Activated T-helper 9 cell treated with anti-CD3 and anti-CD28 coated beads, Interleukin-2, amount 50 U/mL, for 16 hours (primary cell): ENCODE measurements around the gene ANKRD9.
A peak's percentile ranks its signal among the peaks of the same experiment; 100 is the strongest.
"Not testable (repeated sequence)": the region's sequence is repeated elsewhere in the genome, so short reads cannot be mapped to it uniquely, and the experiment has no call there.

Experiments
- DNase-seq: peaks from one replicate; pipeline ENCODE4 v3.0.0-alpha.2; 2020; ENCODE audit warnings: low read depth

Gene ANKRD9, protein sequence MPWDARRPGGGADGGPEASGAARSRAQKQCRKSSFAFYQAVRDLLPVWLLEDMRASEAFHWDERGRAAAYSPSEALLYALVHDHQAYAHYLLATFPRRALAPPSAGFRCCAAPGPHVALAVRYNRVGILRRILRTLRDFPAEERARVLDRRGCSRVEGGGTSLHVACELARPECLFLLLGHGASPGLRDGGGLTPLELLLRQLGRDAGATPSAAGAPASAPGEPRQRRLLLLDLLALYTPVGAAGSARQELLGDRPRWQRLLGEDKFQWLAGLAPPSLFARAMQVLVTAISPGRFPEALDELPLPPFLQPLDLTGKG

DNA sequence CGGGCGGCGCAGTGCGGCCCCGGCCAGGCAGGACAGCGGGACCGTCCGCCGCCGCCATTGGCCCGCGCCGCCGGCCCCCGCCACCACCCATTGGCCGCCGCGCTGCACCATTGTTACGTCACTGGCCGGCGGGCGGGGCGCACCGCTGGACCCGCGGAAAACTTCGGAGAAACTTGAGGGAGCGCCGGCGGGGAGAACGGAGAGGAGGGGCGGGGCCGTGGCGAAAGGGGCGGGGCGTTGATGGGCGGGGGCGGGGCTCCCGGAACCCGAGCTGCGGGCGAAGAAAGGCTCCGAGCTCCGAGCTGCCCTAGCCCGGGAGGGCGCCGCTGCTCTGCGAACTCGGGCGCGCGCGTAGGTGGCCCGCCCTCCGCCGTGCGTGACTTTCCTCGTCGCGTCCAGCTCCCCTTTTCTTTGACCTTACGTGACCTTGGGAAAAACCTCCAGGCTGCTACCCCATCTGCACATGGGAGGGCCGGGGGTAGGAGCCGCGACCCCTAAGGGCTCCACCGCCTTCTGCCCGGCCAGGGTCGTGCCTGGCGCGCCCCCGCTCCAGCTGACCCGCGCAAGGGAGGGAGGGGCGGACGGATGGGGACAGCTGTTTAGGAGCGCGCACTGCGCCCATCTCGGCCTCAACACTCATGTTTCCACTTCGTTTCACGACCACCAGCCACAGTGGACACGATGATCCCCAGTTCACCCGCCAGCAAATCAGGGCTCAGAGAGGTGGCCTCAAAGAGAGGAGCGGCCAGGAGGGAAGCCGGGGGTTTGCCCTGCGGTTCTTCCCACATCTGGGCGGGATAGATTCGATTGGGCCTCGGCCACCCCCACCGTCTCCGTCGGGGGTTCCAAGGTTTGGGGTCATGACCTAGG, at the start of gene ANKRD9:
Gene ANKRD9, minus strand, starts transcription at position 31 of the 870 bp plus-strand sequence. CDS start 1,887 bp downstream, outside the sequence.
- DNase-seq: peak; percentile 85

DNA sequence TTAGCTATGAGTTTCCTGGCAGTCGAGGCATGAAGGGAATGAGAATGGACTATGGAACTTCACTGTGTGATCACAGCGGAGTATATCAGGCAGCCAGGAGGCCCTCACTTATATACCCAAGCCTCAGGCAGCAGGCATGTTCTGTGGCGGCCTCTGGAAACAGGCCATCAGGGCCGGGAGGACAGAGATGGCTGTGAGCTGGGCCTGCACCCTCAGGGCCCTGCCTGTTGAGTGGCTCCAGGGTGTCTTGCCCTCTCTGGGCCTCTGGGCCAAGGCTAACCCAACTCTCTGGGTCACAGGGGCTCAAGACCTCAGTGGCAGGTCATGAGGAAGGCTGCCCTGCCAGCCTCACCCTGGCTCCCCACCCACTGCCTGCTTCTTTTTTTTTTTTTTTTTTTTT, 49.0 kb upstream of the ANKRD9 start:
- DNase-seq: no peak

DNA sequence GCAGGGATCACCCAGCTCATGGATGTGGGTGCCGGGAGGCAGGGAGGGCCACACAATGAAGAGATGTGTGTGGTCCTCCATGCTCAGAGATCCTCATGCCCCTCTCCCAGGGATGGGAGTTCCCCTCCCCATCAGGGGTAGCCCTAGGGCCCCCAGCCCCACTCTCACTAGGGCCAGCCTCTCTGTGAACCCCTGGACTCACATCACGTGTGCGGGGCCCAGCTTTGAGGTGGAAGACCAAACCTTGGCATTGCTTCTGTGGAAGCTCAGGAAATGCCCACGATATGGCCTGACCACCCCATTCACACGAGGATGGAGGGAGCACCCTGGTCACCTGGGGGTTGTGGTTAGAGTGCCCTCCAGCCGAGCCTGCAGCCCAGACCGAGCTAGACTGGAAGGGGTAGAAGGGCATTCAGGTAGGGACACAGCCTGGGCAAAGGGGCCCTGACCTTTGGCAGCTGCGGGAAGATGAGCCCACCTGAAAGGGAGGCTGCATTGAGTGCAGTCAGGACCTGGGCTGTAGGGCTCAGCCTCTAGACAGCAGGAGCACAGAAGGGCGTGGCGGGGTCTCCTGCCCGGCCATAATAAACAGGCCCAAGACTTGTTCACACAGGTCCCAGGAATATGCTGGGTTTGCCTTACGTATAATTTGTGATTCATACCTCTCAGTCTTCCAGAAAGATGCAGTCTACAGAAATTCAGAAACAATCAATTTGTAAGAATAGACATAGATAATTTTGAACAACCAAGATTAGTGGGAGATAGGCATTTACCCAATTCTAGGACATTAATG, 48.1 kb upstream of the ANKRD9 start:
- no peak for DNase-seq

DNA sequence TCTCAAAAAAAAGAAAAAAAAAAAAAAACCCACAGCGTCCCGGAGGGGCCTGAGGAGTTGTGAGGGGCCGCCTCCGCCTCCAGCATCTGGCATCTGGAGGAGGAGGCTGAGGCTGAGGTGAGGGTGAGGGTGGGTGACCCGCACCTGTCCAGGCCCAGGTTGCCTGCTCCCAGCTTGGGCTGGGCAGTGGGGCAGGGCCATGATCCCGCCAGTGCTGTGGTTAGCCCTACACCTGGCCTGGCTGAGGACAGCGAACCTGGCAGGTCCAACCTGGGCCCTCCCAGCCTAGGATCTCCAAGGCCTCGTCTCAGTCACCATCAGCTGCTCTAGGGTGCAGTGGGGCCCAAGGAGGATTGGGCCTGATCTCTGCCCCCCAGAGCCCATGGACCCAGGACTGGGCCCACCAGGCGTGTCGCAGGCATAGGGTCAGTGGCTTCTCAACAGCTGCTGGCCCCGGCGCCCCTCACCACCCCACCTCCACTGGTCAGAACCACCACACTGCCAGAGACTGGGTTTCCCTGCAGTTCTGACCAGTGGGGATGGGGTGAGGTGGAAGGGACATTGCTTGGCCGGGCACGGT, 46.6 kb upstream of the ANKRD9 start:
- DNase-seq: no peak

DNA sequence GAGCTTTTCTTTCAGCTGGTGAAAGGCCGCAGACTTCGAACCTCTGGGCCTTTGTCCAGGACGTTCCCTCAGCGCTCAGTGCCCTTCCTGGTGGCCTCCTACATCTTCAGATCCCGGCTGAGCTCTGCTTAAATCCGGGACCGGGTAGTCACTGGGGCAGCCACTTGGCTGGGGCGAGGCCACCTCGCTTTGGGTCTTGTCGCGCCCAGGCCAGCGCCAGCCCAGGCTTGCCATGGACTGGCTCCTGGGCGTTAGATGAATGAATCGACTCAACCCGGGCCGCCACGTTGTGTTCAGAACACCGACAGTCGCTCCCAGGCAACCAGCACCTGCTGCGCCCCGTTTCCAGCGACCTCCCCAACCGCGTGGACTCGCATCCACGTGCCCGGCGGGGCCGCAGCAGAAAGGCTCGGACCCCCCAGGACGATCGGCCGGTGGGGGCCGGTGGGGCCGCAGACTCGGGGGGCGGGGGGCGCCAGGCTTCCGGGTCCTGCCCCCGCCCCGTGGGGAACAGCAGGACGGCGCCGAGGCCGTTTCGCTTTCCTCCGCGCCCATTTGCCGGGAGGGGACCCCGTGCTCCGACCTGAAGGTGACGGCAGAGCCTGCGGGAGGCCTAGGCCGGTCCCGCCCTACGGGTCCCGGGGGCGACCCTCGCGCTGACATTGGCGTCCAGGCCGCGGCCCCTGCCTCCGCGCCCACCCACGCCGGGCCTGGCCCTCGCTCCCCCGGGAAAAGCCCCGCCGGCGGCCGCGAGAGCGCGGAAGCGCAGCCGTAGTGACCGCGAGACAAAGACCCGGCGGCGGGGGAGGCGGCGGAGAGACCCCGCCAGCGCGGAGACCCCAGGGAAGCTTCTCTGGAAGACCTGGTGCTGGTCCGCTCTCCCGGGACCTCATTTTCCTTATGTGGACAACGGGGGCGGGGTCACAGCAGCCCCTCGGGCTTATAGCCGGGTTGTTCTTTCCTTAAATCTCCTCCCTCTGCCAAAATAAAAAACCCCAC, 45.5 kb upstream of the ANKRD9 start:
- DNase-seq: peak; percentile 39

DNA sequence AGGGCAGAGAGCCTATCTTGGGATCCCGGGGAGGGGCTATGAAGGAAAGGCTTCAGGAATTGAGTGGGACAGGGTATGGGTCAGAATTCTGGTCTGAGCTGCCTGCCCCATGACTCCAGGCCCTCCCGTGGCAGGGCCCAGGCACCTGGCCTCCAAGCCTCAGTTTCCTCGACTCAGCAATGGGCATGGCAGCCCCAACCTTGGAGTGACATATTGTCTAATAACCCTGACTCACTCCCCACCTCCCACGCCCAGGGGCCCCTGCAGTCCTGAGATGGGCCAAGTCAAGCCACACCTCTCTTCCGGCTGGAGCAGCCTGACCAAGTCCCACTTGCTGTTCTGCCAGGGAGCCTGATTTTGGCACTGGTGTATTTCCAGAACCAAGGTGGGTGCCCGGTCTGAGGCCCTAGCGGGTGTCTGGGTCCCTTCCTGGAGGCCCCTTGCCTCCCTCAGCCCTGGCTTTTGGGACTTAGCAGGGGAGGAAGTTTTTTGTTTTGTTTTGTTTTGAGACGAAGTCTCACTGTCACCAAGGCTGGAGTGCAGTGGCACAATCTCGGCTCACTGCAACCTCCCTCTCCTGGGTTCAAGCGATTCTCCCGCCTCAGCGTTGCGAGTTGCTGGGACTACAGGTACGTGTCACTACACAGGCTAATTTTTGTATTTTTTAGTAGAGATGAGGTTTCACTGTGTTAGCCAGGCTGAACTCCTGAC, 42.6 kb upstream of the ANKRD9 start:
- DNase-seq: no peak

DNA sequence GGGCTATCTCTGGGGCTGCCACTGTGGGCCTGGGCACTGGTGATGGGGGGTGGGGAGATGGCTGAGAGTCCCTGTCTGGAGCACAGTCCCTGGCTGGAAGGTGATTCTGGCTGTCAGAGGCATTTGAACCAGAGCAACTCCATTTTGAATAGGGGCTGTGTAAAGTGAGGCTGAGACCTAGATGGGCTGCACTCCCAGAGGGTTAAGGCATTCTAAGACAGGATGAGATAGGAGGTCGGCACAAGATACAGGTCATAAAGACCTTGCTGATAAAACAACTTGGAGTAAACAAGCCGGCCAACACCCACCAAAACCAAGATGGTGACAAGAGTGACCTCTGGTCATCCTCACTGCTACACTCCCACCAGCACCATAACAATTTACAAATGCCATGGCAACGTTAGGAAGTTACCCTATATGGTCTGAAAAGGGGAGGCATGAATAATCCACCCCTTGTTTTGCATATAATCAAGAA, 41.4 kb upstream of the ANKRD9 start:
- DNase-seq: not testable (repeated sequence)

DNA sequence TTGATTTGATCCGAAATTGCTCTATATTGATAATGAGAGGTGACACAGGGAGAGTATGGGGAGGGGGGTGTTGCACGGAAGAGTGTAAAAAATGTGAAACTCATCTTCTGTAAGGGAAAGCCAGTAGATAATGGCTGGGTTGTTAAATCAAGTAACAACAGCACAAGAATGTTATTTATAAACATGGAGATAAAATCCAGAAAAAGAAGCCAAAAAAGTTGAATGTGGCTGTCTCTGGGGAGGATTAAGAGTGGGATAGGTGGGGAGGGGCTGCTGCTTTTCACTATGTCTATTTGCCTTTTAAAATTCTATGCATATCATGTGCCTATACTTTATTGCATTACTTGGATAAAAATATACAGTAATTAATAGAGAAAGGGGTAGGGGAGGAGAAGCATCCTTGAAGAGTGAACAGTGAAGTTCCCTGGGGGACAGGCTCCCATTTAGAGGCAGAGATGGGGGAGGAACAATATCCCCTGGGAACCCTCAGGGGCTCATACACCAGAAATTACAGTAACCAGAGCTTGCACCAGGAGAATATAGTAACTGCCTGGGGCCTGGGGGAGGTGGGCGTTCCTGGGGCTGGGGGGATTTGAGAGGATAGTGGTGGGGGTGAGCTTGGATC, 39.2 kb upstream of the ANKRD9 start:
- no peak for DNase-seq

DNA sequence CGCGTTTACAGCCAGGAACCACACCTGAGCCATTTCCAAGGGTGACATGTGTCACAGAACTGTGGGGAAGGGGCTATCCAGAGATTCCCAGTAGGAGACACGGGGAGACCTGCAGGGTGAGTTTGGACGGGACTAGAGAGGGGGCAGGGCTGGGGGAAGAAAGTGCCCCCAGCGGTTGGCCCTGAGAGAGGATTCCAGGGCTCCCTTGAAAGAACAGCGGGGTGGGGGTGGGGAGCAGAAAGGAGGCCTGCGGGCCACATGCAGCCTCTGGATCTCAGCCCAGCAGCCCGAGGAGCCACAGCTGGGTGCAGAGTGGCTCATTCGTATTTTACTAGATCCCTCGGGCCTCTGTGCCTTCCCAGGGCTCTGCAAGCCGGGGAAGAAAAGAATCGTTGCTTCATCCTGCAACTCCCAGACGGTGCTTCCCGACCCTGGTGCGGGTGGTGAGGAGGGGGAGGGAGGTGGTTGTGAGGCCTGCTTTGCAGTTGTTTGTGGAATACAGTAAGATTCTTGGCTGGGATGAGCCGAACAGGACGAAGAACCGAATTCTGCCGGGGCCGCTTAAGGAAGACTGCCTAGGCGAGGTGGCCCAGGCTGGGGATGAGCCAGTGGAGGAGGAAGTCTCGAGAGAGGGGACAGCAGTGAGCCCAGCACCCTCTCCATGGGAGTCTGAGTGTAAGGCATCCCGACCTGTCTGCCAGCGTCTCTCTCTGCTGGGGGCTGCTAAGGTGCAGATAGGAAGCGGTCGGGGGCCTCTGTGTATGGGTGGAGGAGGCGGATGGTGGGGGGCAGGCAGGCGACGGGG, 36.1 kb upstream of the ANKRD9 start:
- no peak for DNase-seq

DNA sequence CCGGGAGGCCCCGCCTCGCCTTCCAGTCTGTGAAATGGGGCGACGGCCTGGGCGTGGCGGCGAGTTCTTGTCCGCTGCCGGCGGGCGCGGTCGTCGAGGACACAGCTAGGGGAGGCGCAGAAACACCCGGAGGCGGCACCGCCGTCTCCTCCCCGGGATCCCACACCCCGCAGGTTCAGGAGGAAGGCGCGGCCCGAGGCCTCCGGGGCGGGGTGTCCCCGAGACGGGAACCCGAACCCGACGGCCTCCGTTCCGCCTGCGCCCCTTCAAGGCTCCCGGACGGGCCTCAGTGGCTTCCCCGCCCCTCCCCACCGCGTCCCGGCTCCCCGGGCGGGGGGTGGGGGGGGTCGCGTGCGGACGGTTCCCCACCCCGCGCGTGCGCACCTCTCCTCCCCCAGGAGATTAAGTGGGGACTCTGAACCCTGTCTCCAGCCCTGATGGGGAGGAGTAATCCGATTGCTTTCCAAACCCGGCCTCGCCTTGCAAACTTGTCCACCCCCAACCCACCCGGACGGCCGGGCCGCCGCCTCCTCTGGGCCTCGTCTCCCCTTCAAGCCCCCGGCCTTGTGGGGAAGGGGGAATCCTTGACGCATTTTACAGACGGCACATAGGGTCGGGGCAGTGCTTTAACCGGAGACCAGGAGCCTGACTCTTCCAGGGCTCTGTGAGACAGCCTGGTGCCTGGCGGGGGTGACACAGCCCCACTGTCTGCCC, 35.3 kb upstream of the ANKRD9 start:
- DNase-seq: no peak

DNA sequence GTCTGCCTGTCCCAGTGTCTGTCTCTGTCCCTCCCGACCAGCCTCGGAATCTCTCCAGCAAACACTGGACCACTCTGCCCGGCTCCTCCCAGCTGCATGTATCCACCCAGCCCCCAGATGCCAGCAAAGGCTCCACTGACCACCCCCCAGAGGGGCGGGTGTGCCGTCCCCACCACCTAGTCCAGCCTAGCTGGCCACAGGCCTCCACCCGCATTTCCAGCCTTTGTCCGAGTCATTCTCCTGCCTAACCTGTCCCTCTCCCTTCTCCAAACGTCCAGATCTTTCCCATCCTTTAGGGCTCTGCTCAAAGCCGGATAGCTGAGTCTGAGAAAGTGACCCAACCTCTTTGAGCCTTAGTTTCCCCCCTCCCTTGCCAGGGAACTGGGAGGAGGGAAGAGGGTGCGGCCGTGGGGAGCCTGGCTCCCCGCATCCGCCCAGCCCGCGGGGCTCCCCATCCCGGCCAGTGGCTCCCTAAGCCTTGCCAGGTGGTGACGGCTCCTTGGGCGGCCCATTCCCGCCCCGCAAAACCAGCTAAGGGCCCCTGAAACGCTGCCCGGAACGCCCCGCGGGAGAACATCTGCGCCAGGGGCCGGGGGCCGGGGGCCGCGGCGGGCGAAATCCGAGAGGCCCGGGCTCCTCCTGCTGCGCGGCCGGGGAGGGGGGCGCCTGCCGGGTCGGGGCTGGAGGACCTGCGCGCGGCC, 34.6 kb upstream of the ANKRD9 start:
- no peak for DNase-seq

DNA sequence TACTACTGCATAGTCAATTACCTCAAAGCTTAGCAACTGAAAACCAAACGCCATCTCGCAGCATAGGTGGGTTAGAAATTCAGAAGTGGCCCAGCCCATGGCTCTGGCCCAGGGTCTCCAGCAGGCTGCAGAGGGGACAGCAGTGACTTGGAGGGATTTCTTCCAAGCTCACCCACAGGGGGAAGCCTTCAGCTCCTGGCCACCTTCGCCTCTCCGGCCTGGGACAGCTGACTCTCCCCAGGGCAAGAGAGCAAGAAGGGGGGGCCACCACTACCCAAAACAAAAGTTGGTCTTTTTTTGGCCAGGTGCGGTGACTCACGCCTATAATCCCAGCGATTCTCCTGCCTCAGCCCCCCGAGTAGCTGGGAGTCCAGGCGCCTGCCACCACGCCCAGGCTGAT, 32.2 kb upstream of the ANKRD9 start:
- no peak for DNase-seq

DNA sequence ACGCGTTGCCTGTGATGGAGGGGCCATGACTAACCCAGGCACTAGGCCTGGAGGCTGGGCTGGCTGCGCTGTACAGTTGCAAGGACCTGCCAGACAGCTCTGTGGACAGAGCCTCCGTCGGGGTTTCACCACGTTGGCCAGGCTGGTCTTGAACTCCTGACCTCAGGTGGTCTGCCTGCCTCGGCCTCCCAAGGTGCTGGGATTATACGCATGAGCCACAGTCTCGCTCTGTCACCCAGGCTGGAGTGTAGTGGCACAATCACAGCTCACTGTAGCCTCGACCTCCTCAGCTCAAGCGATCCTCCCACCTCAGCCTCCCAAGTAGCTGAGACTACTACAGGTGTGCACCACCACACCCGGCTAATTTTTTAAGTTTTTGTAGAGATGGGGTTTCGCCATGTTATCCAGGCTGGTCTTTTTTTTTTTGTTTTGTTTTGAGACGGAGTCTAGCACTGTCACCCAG, 31.5 kb upstream of the ANKRD9 start:
- not testable (repeated sequence) for DNase-seq

DNA sequence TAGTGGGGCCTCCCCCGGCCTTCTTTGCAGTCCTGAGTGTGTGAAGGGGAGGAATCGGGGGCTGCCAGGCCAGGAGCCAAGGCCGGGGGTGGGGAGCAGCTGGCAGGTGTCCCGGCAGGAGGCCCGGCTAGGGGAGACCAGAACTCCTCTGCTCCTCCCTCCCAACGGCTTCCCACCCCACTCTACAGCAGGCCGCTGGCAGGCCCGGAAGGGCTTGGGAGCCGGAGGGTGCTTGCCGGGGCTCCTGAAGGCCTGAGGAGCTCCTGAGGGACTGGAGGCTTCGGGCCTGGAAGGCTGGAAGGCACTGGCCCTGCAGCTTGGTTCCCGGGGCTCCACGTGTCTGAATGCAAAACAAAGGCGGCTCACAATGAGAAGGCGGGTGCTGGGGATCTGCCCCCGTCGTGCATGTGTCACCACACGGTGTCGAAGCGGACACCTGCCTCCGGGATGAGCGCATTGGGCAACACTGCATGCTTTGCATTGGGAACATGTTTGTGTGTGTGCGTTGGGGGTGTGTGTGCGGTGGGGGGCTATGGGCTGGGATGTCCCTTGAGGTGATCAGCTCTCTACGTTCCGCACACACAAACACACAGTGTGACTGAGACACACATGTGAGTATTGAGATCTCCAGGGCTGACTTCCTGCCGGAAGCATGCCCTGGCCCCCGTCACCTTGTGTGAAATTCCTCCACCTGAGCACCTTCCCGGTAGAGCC, 30.9 kb upstream of the ANKRD9 start:
- DNase-seq: no peak

DNA sequence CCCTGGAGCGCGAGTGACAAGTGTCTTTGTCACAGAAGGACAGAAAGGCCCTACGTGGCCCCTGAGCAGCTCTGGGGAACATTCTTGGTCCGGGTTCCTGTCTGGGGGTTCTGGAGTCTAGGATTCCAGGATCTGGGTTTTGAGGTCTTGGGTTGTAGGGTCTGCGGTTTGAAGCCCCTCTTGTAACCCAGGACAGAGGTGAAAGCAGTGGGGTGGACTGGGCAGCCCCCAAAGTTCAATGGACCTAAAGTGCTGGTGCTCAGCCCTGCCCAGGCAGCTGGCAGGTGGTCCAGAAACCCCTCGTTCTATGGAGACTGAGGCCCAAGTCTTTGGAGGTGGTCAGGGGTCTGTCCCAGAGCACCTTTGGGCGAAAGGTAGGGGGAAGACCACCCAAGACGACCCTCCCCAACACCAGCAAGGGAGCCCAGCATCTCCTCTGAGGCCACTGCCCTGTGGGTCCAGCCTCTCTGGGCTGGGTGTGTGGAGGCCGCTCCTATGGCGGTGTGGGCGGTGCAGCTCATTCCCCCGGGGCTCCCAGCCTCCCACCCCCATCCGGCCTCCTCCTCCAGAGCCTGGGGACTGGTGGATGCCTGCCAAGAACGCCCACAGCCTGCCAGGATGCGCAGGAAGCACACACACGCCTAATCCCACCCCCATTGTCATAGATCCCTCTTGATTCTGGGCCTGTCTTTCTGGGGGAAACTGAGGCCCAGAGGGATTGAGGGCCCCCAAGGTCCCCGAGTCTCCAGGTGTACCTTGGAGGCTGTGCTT, 30.2 kb upstream of the ANKRD9 start:
- no peak for DNase-seq
